Activated CD4-positive, CD25-positive, alpha-beta regulatory T cell treated with anti-CD3 and anti-CD28 coated beads, Interleukin-2, amount 50 U/mL, for 72 hours (primary cell): Measurements from ENCODE around the gene LGSN.
"Not testable (repeated sequence)": the region's sequence is repeated elsewhere in the genome, so short reads cannot be mapped to it uniquely, and the experiment has no call there.

ENCODE experiments used
- DNase-seq: peaks from one replicate; pipeline ENCODE4 v3.0.0; 2021

The LGSN gene

GRCh38 chr6:63319939-63320338 lies at the start of gene LGSN:
TSS of gene LGSN (minus strand) at chr6:63319983. CDS start at chr6:63319943, 40 bp downstream.
- DNase-seq, result no peak

- DNase-seq, result no peak
These were observed 48.6 kb upstream of the LGSN start for GRCh38 chr6:63368347-63368746.

GRCh38 chr6:63362500-63363120 lies 42.8 kb upstream of the LGSN start:
- DNase-seq, result not testable (repeated sequence)

GRCh38 chr6:63357384-63357783 lies 37.6 kb upstream of the LGSN start:
- not testable (repeated sequence) for DNase-seq

- no peak for DNase-seq
These were observed 35.8 kb upstream of the LGSN start for GRCh38 chr6:63355632-63356031.

- DNase-seq, result no peak
These were observed 33.5 kb upstream of the LGSN start for GRCh38 chr6:63353286-63353630.

- DNase-seq, result no peak
These were observed 32.9 kb upstream of the LGSN start for GRCh38 chr6:63352544-63353285.

- no peak for DNase-seq
These were observed 32.3 kb upstream of the LGSN start for GRCh38 chr6:63352069-63352543.

GRCh38 chr6:63349401-63349800 lies 29.6 kb upstream of the LGSN start:
- no peak for DNase-seq

- DNase-seq, result no peak
These were observed 29.1 kb upstream of the LGSN start for GRCh38 chr6:63348836-63349235.

- DNase-seq, result no peak
These were observed 27.8 kb upstream of the LGSN start for GRCh38 chr6:63347599-63347998.

- no peak for DNase-seq
These were observed 26.5 kb upstream of the LGSN start for GRCh38 chr6:63346217-63346835.

- DNase-seq, result no peak
These were observed 20.6 kb upstream of the LGSN start for GRCh38 chr6:63340351-63340750.

GRCh38 chr6:63334652-63335051 lies 14.9 kb upstream of the LGSN start:
- DNase-seq, result not testable (repeated sequence)

GRCh38 chr6:63333440-63333839 lies 13.7 kb upstream of the LGSN start:
- no peak for DNase-seq

- not testable (repeated sequence) for DNase-seq
These were observed 6.8 kb upstream of the LGSN start for GRCh38 chr6:63326630-63327029.

GRCh38 chr6:63322981-63323380 lies 3.2 kb upstream of the LGSN start:
- DNase-seq, result no peak

GRCh38 chr6:63321821-63322220 lies 2.0 kb upstream of the LGSN start:
- DNase-seq, result no peak

- no peak for DNase-seq
These were observed 2.1 kb downstream of the LGSN start for GRCh38 chr6:63317641-63318040.

GRCh38 chr6:63316113-63316512 lies 3.7 kb downstream of the LGSN start:
- no peak for DNase-seq

- no peak for DNase-seq
These were observed 6.7 kb downstream of the LGSN start for GRCh38 chr6:63313111-63313510.

GRCh38 chr6:63307581-63308246 lies 12.1 kb downstream of the LGSN start:
- DNase-seq, result no peak

- no peak for DNase-seq
These were observed 13.4 kb downstream of the LGSN start for GRCh38 chr6:63306420-63306819.

GRCh38 chr6:63305277-63305676 lies 14.5 kb downstream of the LGSN start:
- no peak for DNase-seq
